Measurements from ENCODE around the gene TNXB.
"Not testable (repeated sequence)": the region's sequence is repeated elsewhere in the genome, so short reads cannot be mapped to it uniquely, and the experiment has no call there.

- TF ChIP-seq, protein P1, sequence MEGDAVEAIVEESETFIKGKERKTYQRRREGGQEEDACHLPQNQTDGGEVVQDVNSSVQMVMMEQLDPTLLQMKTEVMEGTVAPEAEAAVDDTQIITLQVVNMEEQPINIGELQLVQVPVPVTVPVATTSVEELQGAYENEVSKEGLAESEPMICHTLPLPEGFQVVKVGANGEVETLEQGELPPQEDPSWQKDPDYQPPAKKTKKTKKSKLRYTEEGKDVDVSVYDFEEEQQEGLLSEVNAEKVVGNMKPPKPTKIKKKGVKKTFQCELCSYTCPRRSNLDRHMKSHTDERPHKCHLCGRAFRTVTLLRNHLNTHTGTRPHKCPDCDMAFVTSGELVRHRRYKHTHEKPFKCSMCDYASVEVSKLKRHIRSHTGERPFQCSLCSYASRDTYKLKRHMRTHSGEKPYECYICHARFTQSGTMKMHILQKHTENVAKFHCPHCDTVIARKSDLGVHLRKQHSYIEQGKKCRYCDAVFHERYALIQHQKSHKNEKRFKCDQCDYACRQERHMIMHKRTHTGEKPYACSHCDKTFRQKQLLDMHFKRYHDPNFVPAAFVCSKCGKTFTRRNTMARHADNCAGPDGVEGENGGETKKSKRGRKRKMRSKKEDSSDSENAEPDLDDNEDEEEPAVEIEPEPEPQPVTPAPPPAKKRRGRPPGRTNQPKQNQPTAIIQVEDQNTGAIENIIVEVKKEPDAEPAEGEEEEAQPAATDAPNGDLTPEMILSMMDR (IDR thresholded peaks at IDR 0.05 in 2 of 3, conservative IDR thresholded peaks at IDR 0.05 in 1 of 3; ENCODE audit: insufficient read depth in 2 of 3, low read depth in 1 of 3, low read length in 3 of 3), result not testable (repeated sequence)
- not testable (repeated sequence) for TF ChIP-seq DNMT1 (IDR thresholded peaks at IDR 0.05)
Measured at GRCh38 chr6:32009537-32009936, 99.6 kb downstream of the TNXB start.

Data from K562 (cell line).